Activated gamma-delta T cell (primary cell): ENCODE results near the gene CAV2.

ENCODE experiments used
- DNase-seq: peaks from one replicate; lab custom pipeline; 2025; lab: John Stamatoyannopoulos, UW

The CAV2 gene

GRCh38 chr7:116524609-116525297 lies 25.2 kb downstream of the CAV2 start, which contains the start of gene CAV1:
Gene CAV1, plus strand, starts transcription at chr7:116525036. Its CDS starts 27 bp downstream, at chr7:116525063.
- peak; percentile 31 for DNase-seq

- DNase-seq, result peak; percentile 8
Observed at GRCh38 chr7:116525298-116525912, 25.9 kb downstream of the CAV2 start.

DNA sequence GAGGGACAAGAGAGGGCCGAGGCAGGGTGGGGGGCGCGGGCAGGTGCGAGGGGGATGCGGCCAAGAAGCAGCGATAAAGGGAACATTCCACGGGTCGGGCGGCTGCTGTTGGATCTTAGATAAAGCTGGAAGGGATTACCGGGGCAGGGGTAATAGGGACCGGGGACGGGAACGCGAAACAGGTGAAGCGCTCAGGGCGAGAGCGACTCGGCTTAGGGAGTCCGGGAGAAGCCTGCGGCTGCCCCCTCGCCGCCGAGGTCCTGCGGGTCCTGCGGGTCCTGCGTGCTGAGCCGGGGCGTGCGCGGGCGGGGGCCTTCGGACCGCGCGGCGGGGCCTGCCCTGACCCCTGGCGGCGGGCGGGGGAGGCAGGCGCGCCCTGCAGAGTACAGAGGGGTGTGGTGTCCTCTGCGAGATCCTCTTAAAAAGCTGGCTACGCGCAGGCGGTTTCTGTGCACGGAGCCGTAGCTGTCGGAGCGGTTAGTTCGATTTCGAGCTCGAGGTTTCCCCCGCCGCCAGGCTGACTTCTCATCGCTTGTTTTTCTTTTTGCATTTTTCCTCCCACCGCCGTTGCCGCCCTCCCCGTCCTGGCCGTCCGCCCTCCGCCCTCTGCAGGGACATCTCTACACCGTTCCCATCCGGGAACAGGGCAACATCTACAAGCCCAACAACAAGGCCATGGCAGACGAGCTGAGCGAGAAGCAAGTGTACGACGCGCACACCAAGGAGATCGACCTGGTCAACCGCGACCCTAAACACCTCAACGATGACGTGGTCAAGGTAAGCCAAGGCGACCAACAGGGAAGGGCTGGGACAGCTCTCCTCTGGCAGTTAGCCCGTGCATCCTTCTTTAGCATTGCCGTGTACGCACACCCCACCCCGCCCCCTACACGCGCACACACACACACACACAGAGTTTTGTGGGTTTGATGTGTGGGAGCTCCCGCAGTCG lies 26.6 kb downstream of the CAV2 start:
- DNase-seq, result peak; percentile 33

- no peak for DNase-seq
Observed at GRCh38 chr7:116526897-116527296, 27.4 kb downstream of the CAV2 start.

GRCh38 chr7:116527521-116527920 lies 28.0 kb downstream of the CAV2 start:
- no peak for DNase-seq

DNA sequence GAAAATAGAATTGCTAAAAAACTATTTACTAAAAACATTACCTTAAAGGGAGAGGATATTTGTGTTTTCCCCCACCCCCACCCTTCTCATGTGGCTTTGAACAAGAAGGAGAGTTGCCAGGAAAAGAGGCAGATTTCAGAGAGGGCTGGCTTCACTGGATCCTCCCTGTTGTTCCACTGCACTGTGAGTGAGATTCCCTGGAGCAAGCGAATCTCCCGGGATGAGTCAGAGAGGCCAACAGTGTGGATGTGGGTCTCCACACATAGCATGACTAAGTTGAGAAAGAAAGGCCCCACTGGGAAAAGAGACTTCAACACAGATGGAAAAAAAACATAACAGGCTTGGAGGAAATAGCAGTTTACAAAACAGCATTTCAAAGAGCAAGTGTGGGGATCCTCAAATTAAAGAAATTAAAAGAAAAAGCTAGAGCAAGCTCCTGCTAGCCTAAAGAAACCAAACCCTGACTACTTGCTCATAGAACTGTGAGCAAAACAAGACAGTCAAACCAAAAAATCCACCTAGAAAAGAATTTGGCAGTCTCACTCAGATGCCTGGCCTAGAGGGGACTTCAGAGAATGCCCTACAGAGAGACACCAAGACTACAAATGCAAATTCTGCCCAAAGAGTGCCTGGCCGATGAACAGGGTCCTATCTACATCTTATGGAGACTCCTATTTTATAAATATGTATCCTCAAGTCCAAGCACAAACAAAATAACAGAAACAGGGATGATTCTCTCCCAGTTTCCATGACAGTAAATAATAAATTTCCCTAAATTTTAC lies 28.7 kb downstream of the CAV2 start:
- no peak for DNase-seq

- no peak for DNase-seq
Observed at GRCh38 chr7:116529250-116529649, 29.7 kb downstream of the CAV2 start.

DNA sequence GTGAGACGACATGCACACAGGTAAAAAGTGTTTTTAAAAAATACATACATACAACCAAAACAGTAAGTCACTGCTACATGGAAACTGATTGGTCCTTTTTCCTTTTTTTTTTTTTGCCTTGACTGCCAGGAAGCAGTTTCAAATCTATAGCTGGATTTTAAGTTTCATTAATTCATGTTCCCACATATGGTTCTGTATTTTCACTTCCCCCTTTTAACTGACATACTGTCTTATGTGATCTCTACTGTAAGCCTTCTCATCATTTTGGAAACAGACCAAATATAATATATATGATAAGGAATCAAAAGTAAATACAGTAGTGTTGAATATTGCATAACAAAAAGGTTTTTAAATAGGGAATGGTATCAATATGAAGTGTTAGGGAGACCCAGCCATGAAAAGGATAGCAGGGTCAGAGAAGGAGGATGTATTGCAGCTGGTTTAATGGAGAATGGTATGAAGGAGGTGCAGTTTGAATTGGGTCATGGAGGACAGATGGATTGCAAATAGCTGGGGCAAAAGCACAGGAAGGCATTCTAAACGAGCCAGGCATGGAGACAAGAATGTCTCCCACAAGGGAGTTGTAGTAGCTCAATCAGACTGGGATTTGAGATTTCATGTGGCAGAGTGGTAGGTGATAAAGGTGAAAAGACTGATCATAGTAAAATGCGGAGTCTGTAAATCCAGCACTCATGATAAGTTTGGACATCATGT lies 30.7 kb downstream of the CAV2 start:
- no peak for DNase-seq

DNA sequence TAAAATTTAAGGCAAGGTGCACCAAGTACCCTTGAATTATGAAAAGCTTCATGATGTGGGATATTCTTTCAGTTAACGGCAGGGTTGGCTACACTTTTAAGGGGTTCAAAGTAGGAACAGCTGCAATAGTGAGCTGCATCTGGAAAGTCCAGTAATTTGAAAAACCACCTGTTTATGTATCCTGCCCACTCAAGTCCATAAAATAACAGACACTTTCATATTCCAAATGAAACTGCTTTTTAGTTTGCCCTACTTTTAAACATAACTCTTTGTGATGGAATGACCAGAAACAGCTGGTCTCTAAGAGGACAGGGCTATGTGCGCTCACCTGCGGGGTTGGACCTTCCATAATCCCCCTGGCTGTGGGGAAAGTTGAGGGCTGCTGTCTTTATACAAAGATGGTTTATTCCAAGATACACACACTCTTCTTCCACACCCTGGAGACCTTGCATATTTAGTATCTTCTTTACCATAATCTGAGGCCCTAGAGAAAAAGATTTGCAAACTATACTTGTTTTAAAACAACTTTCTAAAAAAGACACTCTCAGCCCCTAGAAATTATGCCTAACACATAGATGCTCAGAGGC lies 32.7 kb downstream of the CAV2 start:
- DNase-seq, result no peak

DNA sequence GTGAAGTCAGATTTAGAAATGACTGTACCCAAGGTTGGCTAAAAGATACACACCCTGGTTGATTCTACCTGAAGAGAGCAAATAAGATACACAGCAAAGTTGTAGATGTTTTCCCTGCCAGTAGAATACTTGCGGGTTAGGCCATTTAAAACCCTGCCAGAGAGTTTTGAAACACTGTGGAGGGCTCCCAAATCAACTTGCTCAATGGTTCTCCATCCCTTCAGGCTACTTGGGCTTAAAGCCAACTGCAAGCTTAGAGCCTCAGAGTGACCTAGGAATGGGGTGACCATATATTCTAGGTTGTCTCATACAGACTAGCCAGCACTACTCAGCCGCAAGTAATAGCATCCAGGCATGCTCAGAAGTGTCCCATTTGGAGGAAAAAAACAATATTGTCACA lies 35.3 kb downstream of the CAV2 start:
- DNase-seq, result no peak

DNA sequence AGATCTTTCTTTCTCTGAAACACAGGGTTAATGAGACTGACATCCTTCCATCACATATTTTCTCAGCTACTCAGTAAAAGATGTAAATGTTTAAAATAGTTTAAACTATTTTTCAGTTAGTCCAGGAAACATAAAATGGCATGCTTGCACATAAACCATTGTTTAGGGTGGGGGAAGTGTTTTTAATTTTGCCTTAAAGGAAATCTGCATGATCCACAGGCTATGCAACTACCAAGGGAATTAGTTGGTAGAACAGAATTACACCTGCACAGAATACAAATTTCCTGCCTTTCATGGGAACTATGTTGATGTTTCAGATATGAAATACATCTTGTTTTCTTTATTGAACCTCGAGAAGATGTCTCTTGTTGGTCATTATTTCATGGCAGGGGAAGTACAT lies 35.9 kb downstream of the CAV2 start:
- no peak for DNase-seq

- no peak for DNase-seq
Observed at GRCh38 chr7:116538138-116538537, 38.6 kb downstream of the CAV2 start.

DNA sequence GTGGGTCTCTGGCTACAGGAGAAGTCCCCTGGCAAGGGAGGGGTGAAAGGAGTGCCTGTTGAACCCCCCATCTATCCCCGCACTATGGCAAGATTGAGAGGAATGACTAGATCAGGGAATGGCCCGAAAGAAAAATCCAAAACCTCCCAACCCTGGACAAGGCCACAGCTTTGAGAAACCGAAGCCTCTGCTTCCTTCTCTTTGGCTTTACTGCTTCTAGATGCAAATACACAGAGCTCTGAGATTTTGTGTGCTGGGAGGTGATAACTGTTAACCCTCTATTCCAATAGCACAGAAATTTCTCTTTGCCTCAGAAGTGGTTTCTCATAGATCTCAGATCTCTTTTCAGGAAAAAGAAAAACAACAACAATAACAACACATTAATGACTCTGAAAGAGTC lies 40.3 kb downstream of the CAV2 start:
- no peak for DNase-seq

- DNase-seq, result no peak
Observed at GRCh38 chr7:116540743-116541142, 41.2 kb downstream of the CAV2 start.

DNA sequence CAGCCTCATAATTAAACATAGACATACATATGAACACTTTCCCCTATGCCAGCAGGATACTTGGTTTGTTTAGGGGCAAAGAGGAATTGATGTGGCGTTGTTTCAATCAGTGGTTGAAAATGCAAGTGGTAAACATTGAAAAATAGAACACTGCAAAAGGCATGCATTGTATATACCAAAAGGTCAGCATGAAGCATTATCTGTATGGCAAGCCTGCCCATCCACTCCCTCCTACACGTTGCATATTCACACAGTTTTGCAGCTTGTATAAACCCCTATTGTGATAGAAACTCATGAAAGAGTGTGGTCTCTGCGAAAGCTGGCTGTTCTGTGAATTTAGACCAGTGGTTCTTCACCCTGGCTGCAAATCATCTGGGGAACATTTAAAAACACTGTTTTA lies 42.4 kb downstream of the CAV2 start:
- DNase-seq, result no peak

DNA sequence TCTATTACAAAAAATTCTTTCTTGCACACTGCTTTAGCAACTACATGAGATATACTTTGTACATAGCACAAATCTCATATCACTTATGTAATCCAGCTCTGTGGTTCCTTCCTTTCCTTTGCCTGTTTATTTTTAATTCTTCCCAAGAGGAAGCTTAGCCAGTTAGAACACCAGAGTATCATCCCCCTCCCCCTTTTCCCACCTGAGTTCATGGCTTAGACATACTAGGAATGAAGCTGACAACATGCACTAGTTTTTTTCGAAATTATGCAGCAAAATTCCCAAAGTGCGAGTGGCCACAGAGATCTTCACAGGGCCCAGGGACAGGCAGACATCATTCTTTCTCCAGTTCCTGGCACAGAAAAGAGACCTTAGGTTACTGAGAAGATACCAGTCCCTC lies 43.1 kb downstream of the CAV2 start:
- no peak for DNase-seq

- no peak for DNase-seq
Observed at GRCh38 chr7:116543664-116544063, 44.1 kb downstream of the CAV2 start.

DNA sequence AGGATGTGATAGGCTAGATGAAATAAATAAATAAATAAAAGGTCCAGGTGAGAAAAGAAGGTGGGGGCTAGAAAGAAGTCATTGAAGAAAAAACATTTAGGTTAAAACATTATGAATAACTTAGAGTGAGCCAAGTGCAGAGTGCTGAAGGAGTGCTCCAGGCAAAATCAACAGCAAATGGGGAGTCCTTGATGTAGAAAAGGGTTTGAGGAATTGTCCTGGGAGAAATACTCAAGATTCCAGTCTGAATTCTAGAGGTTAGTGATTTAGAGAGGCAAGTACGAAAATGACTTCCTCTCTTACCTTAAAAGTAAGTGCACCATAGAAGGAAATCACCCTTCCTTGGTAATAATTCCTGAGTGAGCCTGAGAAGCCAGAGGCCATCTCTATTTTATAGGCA lies 44.9 kb downstream of the CAV2 start:
- DNase-seq, result no peak

- no peak for DNase-seq
Observed at GRCh38 chr7:116545411-116545993, 46.0 kb downstream of the CAV2 start.

GRCh38 chr7:116546054-116546453 lies 46.5 kb downstream of the CAV2 start:
- no peak for DNase-seq
